Glutamatergic neuron (in vitro differentiated cells): ENCODE results near the gene UIMC1. TPM values are rescaled to one million over a fixed set of nuclear protein-coding genes. Genes with fewer than 3 reads are reported as not detected.

Experiments
- DNase-seq: peaks from one replicate; pipeline ENCODE4 v3.0.0; 2022
- H3K27ac Mint-ChIP-seq: one replicate; pipeline ENCODE4 v1.8.0; 2020; ENCODE audit warnings: mild to moderate bottlenecking, mixed read lengths, inconsistent platforms; ENCODE audit not compliant: unreplicated experiment
- H3K27me3 Mint-ChIP-seq: one replicate; pipeline ENCODE4 v1.8.0; 2020; ENCODE audit warnings: mild to moderate bottlenecking, moderate library complexity, mixed read lengths, inconsistent platforms; ENCODE audit not compliant: unreplicated experiment
- H3K36me3 Mint-ChIP-seq: one replicate; pipeline ENCODE4 v1.8.0; 2020; ENCODE audit warnings: mild to moderate bottlenecking, mixed read lengths, inconsistent platforms; ENCODE audit not compliant: unreplicated experiment
- H3K4me1 Mint-ChIP-seq: one replicate; pipeline ENCODE4 v1.8.0; 2020; ENCODE audit warnings: mild to moderate bottlenecking, low read depth, mixed read lengths, inconsistent platforms; ENCODE audit not compliant: unreplicated experiment
- H3K4me3 Mint-ChIP-seq: one replicate; pipeline ENCODE4 v1.8.0; 2020; ENCODE audit warnings: mild to moderate bottlenecking, mixed read lengths, inconsistent platforms; ENCODE audit not compliant: unreplicated experiment
- H3K9me3 Mint-ChIP-seq: one replicate; pipeline ENCODE4 v1.8.0; 2020; ENCODE audit warnings: mild to moderate bottlenecking, moderate library complexity, mixed read lengths, inconsistent platforms; ENCODE audit not compliant: unreplicated experiment
- total RNA-seq: library from RNA; stranded (reverse); fragmentation: NEBNext Ultra II Directional; extraction: Animal tissue kit (Norgen Biotek cat#: 25700); gene quantifications from one replicate; pipeline ENCODE4 v1.2.1, GENCODE V29; 2021; ENCODE audit not compliant: unreplicated experiment
- TF ChIP-seq, protein P1 (sequence below): fragments of 200-600 bp; sonication (generic); IDR thresholded peaks from one replicate; pipeline ENCODE4 v1.5.0; 2021; ENCODE audit not compliant: partially characterized antibody, unreplicated experiment

Gene UIMC1
- total RNA-seq, 1 donor from 2014 or later, result 38.5 TPM

DNA sequence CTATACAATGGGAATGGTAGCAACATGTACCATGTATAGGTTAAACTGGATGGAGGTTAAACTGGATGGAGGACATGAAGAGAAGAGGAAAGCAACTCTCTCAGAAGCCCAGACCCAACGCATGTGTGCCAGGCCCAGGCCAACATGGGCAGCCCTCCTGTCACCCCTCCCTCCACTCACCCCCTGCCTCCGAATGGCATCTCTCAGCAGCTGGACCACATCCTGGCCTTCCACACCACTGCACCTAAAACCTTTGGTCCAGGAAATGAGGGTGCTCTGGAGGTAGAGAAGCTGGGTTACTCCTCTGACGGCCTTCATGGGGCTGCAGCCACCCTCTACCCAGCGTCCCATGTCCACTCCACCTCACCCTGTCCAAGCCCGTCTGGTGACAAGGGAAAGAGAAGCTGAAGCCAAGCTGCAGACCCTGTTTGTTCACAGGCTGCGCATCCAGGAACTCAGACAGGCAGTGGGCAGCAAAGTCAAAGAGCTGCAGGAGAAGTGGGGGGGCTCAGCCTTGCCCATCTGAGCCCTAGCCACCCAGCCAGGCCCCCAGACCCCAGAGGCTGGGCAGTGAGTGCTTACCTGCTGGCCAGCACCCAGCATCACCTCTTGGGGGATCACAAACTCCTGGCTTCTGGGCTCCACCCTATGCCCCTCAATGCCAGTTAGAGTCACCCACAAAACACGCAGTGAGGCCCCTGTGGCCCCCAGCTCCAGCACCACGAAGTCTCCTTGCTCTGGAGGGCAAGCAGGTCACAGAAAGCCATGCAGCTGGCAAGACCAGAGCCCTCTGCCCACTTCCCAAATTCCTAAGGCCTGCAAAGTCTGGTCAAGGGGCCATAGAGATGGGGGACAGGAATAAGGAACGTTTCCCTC lies 115.9 kb downstream of the UIMC1 start:
- Mint-ChIP-seq H3K9me3 (peaks cover 12% of the 10 kb centered on the region), H3K27ac (no peak overlapping the region), H3K4me3 (no peak overlapping the region), H3K27me3 (peaks cover 18% of the 10 kb centered on the region), H3K4me1 (no peaks in the 10 kb centered on the region), H3K36me3 (peaks cover 6% of the 10 kb centered on the region)
- no peak for DNase-seq
- TF ChIP-seq, protein P1, sequence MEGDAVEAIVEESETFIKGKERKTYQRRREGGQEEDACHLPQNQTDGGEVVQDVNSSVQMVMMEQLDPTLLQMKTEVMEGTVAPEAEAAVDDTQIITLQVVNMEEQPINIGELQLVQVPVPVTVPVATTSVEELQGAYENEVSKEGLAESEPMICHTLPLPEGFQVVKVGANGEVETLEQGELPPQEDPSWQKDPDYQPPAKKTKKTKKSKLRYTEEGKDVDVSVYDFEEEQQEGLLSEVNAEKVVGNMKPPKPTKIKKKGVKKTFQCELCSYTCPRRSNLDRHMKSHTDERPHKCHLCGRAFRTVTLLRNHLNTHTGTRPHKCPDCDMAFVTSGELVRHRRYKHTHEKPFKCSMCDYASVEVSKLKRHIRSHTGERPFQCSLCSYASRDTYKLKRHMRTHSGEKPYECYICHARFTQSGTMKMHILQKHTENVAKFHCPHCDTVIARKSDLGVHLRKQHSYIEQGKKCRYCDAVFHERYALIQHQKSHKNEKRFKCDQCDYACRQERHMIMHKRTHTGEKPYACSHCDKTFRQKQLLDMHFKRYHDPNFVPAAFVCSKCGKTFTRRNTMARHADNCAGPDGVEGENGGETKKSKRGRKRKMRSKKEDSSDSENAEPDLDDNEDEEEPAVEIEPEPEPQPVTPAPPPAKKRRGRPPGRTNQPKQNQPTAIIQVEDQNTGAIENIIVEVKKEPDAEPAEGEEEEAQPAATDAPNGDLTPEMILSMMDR, result no peak

DNA sequence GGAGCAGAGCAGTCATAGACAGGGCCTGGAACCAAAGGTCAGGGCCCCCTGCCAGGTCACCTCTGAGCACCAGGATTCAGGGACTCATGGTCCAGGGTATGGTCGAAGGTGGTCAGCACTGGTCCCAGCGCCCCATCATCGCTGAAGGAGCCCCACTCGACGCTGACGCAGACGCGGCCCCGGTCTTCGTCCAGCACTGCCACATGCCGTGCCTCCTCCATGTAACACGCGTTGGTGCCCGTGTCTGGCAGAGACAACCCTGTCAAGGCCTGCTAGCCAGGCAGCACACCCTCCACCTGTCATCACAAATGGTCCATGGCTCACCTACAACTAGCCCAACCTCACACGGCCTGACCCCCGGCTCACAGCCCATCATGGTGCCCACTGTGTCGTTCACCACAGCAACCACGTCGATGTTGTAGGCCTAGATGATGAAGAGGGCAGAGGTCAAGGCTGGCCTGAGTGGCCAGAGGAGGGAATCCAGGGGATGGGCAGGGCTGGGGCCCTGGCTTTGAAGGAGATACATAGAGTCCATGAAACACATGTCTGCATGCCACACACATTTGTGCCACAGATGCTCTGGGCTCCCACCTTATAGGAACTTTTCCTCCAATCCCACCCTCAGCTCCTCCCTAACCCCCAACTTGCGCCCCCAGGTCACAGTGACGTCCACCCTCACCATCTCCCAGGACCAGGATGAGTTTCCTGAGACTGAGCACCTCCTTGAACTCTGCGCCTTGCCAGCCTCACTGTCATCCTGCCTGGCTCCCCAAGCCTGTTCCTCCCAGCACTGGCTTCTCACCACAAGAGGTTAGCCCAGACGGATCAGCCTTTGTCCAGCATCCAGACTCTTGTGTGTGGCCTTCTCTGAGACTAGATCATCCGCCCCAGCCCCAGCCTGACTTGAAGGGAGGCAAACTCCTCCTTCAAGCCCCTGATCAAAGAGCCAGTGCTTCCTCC lies 117.0 kb downstream of the UIMC1 start:
- Mint-ChIP-seq H3K4me3 (no peak overlapping the region), H3K36me3 (peaks cover 6% of the 10 kb centered on the region), H3K27ac (no peak overlapping the region), H3K9me3 (peaks cover 12% of the 10 kb centered on the region), H3K4me1 (no peaks in the 10 kb centered on the region), H3K27me3 (peaks cover 17% of the 10 kb centered on the region)
- no peak for DNase-seq
- TF ChIP-seq, protein P1, result no peak

DNA sequence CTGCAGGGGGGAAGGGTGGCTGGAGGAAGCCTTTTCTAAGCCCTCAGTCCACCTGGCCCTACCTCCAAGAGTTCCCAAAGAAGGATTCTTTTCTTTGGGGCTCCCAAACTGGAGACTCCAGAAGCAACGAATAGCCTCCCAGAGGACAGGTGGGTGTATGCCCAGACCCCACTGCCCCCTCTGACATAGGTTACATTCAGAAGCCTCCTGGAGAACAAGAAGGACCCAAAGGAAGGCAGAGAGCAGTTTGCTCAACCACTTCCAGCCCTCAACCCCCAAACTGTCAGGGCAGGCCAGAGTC lies 117.8 kb downstream of the UIMC1 start:
- peaks cover 5% of the 10 kb centered on the region for H3K4me1 Mint-ChIP-seq
- H3K27me3 Mint-ChIP-seq, result peaks cover 15% of the 10 kb centered on the region
- TF ChIP-seq, protein P1, result no peak
- DNase-seq, result no peak
- peaks cover 6% of the 10 kb centered on the region for H3K36me3 Mint-ChIP-seq
- no peak overlapping the region for H3K27ac Mint-ChIP-seq
- peaks cover 12% of the 10 kb centered on the region for H3K9me3 Mint-ChIP-seq
- no peak overlapping the region for H3K4me3 Mint-ChIP-seq

DNA sequence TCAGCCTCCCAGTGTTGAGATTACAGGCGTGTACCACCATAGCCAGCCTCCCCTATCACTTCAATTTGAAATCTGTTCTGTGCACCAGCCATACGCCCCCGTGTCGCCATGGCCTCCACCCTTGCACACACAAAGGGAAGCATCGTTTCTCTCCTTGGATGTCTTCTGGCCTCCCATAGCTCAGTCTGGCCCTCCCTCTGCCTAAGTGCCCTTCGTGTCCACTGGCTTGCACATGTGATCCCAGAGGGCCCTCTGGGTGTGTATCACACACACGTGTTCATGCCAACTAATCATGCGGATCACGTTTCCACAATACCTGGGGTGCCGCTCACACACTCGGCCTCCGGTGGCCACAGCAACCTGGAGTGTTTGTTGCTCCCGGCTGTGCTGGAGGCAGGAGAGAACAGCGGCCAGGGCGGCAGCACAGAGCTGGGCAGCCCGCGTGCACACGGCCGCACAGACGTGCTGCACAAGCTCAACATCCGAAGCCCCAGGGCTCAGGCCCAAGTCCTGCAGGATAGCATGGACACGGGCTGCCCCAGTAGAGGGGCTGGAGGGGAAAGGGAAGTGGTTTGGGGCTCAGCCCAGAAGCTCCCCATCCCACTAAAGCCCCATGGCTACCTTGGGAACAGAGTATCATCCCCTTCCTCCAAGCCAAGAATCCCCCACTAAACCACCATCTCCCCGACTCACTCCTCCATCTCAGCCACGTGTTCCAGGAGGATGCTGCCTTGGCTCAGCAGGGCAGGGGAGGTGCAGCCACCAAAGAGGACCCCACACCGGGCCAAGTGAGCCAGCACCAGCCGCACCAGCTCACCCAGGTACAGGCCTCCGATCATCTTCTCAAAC lies 118.3 kb downstream of the UIMC1 start:
- H3K27me3 Mint-ChIP-seq, result peaks cover 15% of the 10 kb centered on the region
- H3K9me3 Mint-ChIP-seq, result peaks cover 10% of the 10 kb centered on the region
- TF ChIP-seq, protein P1, result no peak
- H3K27ac Mint-ChIP-seq, result no peak overlapping the region
- H3K36me3 Mint-ChIP-seq, result peaks cover 6% of the 10 kb centered on the region
- DNase-seq, result no peak
- H3K4me3 Mint-ChIP-seq, result no peak overlapping the region
- peaks cover 5% of the 10 kb centered on the region for H3K4me1 Mint-ChIP-seq
